RWPE2 (cell line): Measurements from ENCODE around the gene TAF5L.

Source experiments
- ATAC-seq: fragments of 200-7000 bp; cut with Tn5 transposase; 3 replicates; pipeline ENCODE4 v1.9.1; 2021; ENCODE audit warnings: low read depth
- DNase-seq: peaks from one replicate; pipeline ENCODE4 v3.0.0-alpha.2; 2020; ENCODE audit warnings: low spot score
- H3K27ac ChIP-seq: fragments of 450-650 bp; 2 replicates; pipeline ENCODE4 v1.5.1; 2017; ENCODE audit warnings: mild to moderate bottlenecking; ENCODE audit not compliant: poor library complexity, severe bottlenecking
- H3K27me3 ChIP-seq: fragments of 250-450 bp; sonication (Bioruptor Pico); 2 replicates; pipeline ENCODE4 v1.5.1; 2021; ENCODE audit warnings: mild to moderate bottlenecking, moderate library complexity; ENCODE audit not compliant: insufficient read depth, poor library complexity, severe bottlenecking
- H3K36me3 ChIP-seq: fragments of 250-450 bp; sonication (Bioruptor Pico); 2 replicates; pipeline ENCODE4 v1.5.1; 2020; ENCODE audit warnings: low read depth, mild to moderate bottlenecking, moderate library complexity
- H3K4me1 ChIP-seq: fragments of 250-450 bp; sonication (Bioruptor Pico); 2 replicates; pipeline ENCODE4 v1.5.1; 2021; ENCODE audit warnings: mild to moderate bottlenecking, moderate library complexity; ENCODE audit not compliant: insufficient read depth, poor library complexity, severe bottlenecking
- H3K4me3 ChIP-seq: fragments of 250-450 bp; sonication (Bioruptor Pico); 2 replicates; pipeline ENCODE4 v1.5.1; 2021; ENCODE audit warnings: mild to moderate bottlenecking, moderate library complexity; ENCODE audit not compliant: severe bottlenecking
- H3K9me3 ChIP-seq: fragments of 250-450 bp; sonication (Bioruptor Pico); 2 replicates; pipeline ENCODE4 v1.5.1; 2021; ENCODE audit warnings: mild to moderate bottlenecking, moderate library complexity; ENCODE audit not compliant: severe bottlenecking
- TF ChIP-seq, protein P1 (sequence below): fragments of 450-650 bp; IDR thresholded peaks from one replicate; pipeline ENCODE4 v1.5.1; 2017; ENCODE audit warnings: mild to moderate bottlenecking, moderate library complexity; ENCODE audit not compliant: poor library complexity, severe bottlenecking

The TAF5L gene

GRCh38 chr1:229585338-229585737 is 40.6 kb downstream of the TAF5L start:
- no peaks in the 10 kb centered on the region for H3K9me3 ChIP-seq
- DNase-seq: no peak
- no peak for ATAC-seq
- H3K36me3 ChIP-seq: no peaks in the 10 kb centered on the region
- H3K27me3 ChIP-seq: no peaks in the 10 kb centered on the region
- H3K27ac ChIP-seq: no peak overlapping the region
- no peak overlapping the region for H3K4me3 ChIP-seq
- H3K4me1 ChIP-seq: no peaks in the 10 kb centered on the region
- TF ChIP-seq, protein P1, sequence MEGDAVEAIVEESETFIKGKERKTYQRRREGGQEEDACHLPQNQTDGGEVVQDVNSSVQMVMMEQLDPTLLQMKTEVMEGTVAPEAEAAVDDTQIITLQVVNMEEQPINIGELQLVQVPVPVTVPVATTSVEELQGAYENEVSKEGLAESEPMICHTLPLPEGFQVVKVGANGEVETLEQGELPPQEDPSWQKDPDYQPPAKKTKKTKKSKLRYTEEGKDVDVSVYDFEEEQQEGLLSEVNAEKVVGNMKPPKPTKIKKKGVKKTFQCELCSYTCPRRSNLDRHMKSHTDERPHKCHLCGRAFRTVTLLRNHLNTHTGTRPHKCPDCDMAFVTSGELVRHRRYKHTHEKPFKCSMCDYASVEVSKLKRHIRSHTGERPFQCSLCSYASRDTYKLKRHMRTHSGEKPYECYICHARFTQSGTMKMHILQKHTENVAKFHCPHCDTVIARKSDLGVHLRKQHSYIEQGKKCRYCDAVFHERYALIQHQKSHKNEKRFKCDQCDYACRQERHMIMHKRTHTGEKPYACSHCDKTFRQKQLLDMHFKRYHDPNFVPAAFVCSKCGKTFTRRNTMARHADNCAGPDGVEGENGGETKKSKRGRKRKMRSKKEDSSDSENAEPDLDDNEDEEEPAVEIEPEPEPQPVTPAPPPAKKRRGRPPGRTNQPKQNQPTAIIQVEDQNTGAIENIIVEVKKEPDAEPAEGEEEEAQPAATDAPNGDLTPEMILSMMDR: no peak

- Histone ChIP-seq H3K27ac (no peak overlapping the region), H3K27me3 (no peaks in the 10 kb centered on the region), H3K36me3 (no peaks in the 10 kb centered on the region), H3K9me3 (no peaks in the 10 kb centered on the region), H3K4me1 (no peaks in the 10 kb centered on the region), H3K4me3 (no peak overlapping the region)
- DNase-seq (no peak), ATAC-seq (no peak)
- TF ChIP-seq, protein P1: no peak
These were observed 43.2 kb downstream of the TAF5L start for GRCh38 chr1:229582715-229583114.

DNA sequence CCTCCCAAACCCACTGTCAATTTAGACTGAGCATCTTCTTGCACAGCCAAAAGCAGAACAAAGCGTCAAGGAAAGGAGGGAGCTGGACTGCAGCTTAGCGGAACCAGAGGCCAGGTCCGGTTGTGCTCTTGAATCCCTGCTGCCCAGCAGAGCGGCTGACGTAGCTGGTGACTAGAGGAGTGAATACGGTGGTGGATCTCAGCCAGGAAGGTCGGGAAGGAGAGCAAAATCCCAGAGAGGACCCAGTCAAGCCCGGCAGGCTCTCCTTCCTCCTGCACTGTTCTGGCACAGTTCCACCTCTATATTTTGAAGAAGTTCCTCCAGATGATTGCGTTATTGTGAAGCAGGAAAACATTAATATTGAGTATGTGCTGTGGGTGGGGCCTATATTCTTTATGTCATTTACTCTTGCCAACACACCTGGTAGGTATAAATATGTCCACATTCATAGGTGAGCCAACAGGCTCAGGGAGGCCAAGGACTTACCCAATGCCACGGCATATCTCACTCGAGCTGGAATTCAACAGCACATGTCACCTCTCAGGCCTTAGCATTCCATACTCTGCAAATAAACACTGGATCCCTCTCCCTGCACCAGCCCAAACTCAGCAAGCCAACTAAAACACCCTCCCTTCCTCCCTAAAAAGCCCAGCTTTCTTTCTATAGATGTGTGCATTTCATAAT is 43.8 kb downstream of the TAF5L start:
- no peak for ATAC-seq

DNA sequence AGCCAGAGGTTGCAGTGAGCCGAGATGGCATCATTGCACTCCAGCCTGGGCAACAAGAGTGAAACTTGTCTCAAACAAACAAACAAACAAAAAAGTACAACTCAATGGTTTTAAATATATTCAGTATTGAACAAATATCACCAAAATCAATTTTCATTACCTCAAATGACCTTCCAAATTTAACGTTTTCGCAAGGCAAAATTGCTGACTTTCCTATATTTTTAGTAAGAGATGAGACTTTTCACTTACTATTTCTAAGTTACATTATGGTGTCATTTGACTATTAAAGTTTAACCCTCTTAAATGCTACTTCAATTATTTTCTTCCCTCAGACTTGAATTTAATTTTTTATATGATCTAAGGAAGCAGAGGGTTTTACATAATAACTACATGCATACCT is 44.4 kb downstream of the TAF5L start:
- DNase-seq (no peak), ATAC-seq (no peak)
- TF ChIP-seq, protein P1: no peak
- no peak overlapping the region for H3K27ac ChIP-seq
- no peak overlapping the region for H3K4me3 ChIP-seq
- no peaks in the 10 kb centered on the region for H3K9me3 ChIP-seq
- H3K27me3 ChIP-seq: no peaks in the 10 kb centered on the region
- no peaks in the 10 kb centered on the region for H3K4me1 ChIP-seq
- no peaks in the 10 kb centered on the region for H3K36me3 ChIP-seq

More for the DNA sequence above, 43.8 kb downstream of the TAF5L start:
- Histone ChIP-seq H3K4me1 (no peaks in the 10 kb centered on the region), H3K27ac (no peak overlapping the region), H3K36me3 (no peaks in the 10 kb centered on the region), H3K9me3 (no peaks in the 10 kb centered on the region), H3K4me3 (no peak overlapping the region), H3K27me3 (no peaks in the 10 kb centered on the region)
- DNase-seq: no peak
- TF ChIP-seq, protein P1: no peak

- Histone ChIP-seq H3K27me3 (no peaks in the 10 kb centered on the region), H3K36me3 (no peaks in the 10 kb centered on the region), H3K27ac (no peak overlapping the region), H3K4me1 (no peaks in the 10 kb centered on the region), H3K9me3 (no peaks in the 10 kb centered on the region), H3K4me3 (no peak overlapping the region)
- TF ChIP-seq, protein P1: no peak
- DNase-seq (no peak), ATAC-seq (no peak)
These were observed 46.8 kb downstream of the TAF5L start for GRCh38 chr1:229579059-229579673.
